ENCODE data around the gene COL4A6. TPM values are rescaled to one million over a fixed set of nuclear protein-coding genes. Genes with fewer than 3 reads are reported as not detected.

The COL4A6 gene
- total RNA-seq, 4 donors from 2014 or later = 0.16 to 6.2 (median 1.5) TPM

DNA sequence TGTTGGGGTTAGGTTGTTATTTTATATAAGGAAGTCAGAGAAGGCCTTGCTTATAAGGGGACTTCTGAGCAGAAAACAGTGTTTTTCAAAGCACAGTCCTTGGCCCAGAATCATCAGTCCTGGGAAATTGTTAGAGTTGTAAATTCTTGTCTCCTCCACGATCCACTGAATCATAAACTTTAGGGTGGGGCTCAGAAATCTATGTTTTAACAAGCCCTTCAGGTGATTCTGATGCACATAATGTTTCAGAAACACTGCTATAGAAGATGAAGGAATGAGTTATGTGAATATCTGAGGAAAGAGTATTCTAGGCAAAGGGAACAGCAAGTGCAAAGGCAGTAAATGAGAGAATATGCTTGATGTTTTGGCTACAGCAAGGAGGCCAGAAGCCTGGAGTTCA is 121.8 kb downstream of the COL4A6 start:
- TF ChIP-seq, protein P1, sequence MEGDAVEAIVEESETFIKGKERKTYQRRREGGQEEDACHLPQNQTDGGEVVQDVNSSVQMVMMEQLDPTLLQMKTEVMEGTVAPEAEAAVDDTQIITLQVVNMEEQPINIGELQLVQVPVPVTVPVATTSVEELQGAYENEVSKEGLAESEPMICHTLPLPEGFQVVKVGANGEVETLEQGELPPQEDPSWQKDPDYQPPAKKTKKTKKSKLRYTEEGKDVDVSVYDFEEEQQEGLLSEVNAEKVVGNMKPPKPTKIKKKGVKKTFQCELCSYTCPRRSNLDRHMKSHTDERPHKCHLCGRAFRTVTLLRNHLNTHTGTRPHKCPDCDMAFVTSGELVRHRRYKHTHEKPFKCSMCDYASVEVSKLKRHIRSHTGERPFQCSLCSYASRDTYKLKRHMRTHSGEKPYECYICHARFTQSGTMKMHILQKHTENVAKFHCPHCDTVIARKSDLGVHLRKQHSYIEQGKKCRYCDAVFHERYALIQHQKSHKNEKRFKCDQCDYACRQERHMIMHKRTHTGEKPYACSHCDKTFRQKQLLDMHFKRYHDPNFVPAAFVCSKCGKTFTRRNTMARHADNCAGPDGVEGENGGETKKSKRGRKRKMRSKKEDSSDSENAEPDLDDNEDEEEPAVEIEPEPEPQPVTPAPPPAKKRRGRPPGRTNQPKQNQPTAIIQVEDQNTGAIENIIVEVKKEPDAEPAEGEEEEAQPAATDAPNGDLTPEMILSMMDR (IDR thresholded peaks at IDR 0.05; ENCODE audit: low read depth) = no peak

DNA sequence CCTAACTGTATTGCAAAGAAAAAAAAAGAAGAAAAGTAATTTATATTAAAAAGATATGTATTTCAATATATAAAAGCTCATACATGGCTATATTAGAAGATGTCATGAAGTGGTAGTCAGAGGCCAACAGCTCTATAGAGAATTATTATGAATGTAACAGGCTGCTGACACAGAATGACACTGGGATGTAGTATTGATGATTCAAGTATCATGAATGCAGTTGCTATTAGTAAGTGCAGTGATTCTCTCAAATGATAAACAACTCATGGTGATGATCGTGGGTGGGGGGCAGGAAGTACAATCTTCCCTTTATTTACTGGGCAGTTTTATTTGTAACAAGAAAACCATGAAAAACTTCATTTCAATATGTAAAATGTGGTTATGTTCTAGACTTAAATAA is 124.6 kb downstream of the COL4A6 start:
- TF ChIP-seq, protein P1 (IDR thresholded peaks at IDR 0.05; ENCODE audit: low read depth) = no peak

DNA sequence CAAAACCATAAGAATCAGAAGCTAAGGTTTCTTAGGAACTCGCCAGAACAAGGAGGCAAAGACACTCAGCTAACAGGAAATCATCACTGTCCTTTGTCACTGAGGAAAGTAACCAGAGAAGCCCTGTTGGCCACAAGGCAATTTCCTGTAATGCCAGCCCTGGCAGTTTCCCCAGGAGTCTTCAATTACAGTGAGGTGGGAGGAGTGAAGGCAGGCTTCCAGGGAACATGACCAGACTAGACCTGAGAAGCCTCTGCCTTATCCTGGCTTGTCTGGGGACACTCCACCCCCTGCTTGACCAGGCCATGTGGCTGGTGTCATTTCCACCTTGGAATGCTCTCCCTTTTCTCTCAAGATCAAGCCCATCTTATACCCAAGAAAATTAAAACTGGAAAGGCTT is 125.3 kb downstream of the COL4A6 start:
- TF ChIP-seq, protein P1 (IDR thresholded peaks at IDR 0.05; ENCODE audit: low read depth) = no peak

DNA sequence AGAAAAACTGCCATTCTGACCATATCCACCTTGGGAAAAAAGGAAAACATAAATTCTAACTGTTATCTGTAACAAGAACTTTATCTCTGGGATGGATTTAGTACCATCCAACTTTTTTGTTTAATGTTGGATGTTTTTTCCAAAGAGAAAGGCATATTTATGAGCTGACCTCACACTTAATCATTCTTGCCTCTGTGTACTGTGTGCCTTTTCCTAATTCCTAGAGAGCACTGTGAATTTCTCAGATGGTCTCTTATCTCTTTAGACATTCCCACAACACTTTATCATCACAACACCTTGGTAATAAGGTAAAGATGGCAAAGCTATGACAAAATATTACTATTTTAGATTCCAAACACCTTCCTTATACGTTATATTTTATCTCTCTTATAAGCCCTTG is 126.2 kb downstream of the COL4A6 start:
- TF ChIP-seq, protein P1 (IDR thresholded peaks at IDR 0.05; ENCODE audit: low read depth) = no peak

DNA sequence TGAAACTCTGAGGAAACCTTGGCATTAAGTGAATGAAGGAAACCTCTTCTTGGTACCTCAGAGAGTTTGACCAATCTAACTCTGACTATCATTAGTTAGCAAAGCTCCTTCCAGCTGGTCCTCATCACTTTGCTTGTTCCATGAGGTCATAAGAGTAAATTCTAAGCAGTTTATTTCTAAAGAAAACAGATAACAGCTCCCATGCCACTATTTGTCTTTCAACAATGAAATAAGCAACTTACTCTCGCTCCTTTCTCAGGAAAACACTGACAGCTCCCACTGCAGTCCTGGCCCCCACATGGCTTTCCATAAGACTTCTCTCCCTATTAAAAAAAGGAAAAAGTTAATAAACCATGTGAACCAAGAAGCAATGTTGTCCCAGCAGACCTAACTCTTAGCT is 127.7 kb downstream of the COL4A6 start:
- TF ChIP-seq, protein P1 (IDR thresholded peaks at IDR 0.05; ENCODE audit: low read depth) = no peak

DNA sequence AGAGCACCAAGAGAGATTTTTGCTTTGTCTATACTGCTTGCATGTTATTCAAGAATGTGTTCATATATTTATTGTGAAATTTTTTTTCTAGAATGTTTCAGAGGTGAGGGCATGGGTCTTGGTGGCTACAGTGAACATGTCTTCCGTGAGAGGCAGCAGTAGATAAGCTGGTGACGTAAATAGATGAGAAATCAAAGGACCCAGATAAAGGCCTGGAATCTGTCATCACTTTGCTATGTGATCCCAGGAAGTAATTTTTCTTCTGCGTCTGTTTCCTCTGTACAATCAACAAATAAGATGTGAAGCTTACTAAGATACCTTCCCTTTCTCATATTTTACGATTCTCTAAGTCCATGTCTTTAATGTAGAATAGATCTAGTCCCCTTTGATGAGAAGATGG is 129.1 kb downstream of the COL4A6 start:
- TF ChIP-seq, protein P1 (IDR thresholded peaks at IDR 0.05; ENCODE audit: low read depth) = no peak

DNA sequence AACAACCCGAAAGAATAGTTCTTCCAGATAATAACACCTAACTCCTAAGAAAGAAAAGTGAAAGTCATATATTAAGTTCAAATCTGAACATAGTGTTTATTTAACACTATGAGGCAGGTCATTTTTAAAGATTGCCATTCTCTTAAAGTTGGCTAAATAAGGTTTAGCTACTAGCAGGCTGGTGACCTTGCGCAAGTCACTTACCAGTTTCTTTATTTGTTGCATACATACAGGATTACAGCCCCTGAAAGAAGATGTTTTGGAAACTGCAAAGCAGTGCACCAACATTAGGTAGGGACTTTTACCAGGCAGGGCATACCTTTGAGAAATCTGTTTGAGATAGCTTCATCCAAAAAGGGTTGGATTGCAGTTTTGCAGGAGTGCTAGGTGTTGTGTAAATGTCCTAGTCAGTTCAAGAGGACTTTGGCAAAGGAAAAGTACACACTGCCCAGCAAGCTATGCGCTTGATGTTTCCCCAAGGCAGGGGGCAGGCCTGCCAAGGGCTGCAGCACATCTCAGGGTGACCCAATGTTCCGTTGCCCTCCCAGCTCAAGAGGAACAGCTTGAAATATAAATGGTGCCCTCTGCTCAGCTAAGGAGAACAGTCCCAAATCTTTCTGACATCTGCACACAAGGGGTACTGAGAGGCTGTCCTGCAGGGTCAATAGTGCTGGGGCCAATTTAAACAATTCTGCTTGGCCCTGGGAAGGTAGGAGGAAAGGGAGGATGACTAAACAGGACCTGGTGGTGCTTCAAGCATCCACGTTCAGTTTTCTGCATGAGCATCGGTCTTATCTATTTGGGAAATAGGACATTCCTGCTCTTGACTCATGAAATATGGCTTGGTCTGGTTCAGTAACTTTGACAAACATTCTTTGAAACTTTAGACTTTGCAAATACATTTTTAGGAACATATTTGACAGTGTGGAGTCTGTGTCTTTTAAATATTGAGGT is 130.8 kb downstream of the COL4A6 start:
- TF ChIP-seq, protein P1 (IDR thresholded peaks at IDR 0.05; ENCODE audit: low read depth) = no peak
